Neural progenitor cell (in vitro differentiated cells): ENCODE data around the gene FMO2.

ENCODE experiments used
- EZH2phosphoT487 ChIP-seq: fragments of 200-600 bp; sonication (generic); IDR thresholded peaks from 2 replicates; pipeline ENCODE4 v1.6.1; 2017; ENCODE audit warnings: antibody characterized with exemption
- TF ChIP-seq, protein P1 (sequence below): fragments of 200-600 bp; sonication (generic); IDR thresholded peaks from 2 replicates; pipeline ENCODE4 v1.5.1; 2017; ENCODE audit warnings: antibody characterized with exemption, mild to moderate bottlenecking

DNA sequence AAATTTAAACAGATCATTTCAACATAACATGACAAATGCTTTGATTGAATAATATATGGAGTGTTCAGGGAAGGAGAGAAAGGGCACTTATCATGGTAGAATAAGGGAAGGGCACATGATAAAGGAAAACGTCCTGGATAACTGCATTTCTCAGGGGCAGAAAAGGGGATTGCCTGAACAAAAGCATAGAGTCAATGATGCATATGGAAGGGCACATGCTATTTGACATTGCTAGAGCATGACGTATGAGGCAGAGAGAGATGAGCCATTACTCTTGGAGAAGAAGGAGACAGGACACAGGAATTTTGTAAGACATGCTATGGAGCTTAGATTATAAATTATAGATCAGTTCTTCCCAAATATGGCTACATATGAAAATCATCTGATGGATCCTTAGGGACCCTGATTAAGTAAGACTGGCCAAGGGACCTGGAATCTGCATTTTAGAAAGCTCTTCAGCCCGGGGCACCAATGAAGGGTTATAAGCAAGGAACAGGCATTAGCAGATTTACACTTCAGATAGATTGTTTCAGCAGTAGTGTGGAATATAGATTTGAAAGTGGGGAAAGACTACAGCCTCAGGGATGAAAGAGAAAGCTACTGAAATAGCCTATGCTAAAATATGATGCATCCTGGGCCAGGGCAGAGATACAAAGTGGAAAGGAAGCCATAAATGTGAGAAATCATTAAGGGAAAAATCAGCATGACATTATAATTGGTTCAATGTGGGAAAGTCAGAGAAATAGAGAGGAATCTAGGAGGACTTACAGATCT, 21.3 kb downstream of the FMO2 start:
- TF ChIP-seq, protein P1, sequence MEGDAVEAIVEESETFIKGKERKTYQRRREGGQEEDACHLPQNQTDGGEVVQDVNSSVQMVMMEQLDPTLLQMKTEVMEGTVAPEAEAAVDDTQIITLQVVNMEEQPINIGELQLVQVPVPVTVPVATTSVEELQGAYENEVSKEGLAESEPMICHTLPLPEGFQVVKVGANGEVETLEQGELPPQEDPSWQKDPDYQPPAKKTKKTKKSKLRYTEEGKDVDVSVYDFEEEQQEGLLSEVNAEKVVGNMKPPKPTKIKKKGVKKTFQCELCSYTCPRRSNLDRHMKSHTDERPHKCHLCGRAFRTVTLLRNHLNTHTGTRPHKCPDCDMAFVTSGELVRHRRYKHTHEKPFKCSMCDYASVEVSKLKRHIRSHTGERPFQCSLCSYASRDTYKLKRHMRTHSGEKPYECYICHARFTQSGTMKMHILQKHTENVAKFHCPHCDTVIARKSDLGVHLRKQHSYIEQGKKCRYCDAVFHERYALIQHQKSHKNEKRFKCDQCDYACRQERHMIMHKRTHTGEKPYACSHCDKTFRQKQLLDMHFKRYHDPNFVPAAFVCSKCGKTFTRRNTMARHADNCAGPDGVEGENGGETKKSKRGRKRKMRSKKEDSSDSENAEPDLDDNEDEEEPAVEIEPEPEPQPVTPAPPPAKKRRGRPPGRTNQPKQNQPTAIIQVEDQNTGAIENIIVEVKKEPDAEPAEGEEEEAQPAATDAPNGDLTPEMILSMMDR = no peak
- TF ChIP-seq EZH2phosphoT487 = no peak
